A673 (cell line): Measurements from ENCODE around the gene DGAT2. TPM values are rescaled to one million over a fixed set of nuclear protein-coding genes. Genes with fewer than 3 reads are reported as not detected.

Experiments used
- BruUV-seq: library from RNA; stranded (reverse); fragments of 400-500 nt; replicated peaks from 2 replicates; lab custom pipeline; 2021; lab: Mats Ljungman, UMichigan
- CTCF ChIA-PET: fragments of 300-600 bp; sonication (Branson Sonifier 250); formaldehyde crosslinking; loops from one replicate; lab custom pipeline; 2022; ENCODE audit warnings: antibody characterized with exemption; lab: Charles Lee
- POLR2A ChIA-PET: fragments of 300-600 bp; sonication (Branson Sonifier 250); formaldehyde crosslinking; loops from one replicate; lab custom pipeline; 2022; ENCODE audit warnings: antibody characterized with exemption; ENCODE audit not compliant: low non-redundant PET; lab: Charles Lee
- DNase-seq: peaks from one replicate; pipeline ENCODE4 v3.0.0-alpha.2; 2015; ENCODE audit warnings: low spot score
- H3K27ac ChIP-seq: fragments of 200-600 bp; sonication (generic); 2 replicates; pipeline ENCODE4 v1.5.1; 2016; ENCODE audit warnings: mixed run types, low read depth, mild to moderate bottlenecking, mixed read lengths, antibody characterized with exemption, low read length; ENCODE audit not compliant: poor library complexity, severe bottlenecking
- H3K27me3 ChIP-seq: fragments of 200-600 bp; sonication (generic); replicated peaks from 2 replicates; pipeline ENCODE4 v1.6.1; 2017; ENCODE audit warnings: mixed run types, low read depth, mild to moderate bottlenecking, mixed read lengths, antibody characterized with exemption, low read length; ENCODE audit not compliant: insufficient read depth, poor library complexity
- H3K36me3 ChIP-seq: fragments of 200-600 bp; sonication (generic); 2 replicates; pipeline ENCODE4 v1.6.1; 2016; ENCODE audit warnings: mixed run types, mild to moderate bottlenecking, mixed read lengths, antibody characterized with exemption, low read length; ENCODE audit not compliant: insufficient read depth, poor library complexity, severe bottlenecking
- H3K4me1 ChIP-seq: fragments of 200-600 bp; sonication (generic); 2 replicates; pipeline ENCODE4 v1.6.1; 2017; ENCODE audit warnings: mixed run types, mild to moderate bottlenecking, mixed read lengths, antibody characterized with exemption, low read length; ENCODE audit not compliant: insufficient read depth, poor library complexity, severe bottlenecking
- H3K4me3 ChIP-seq: fragments of 200-600 bp; sonication (generic); 2 replicates; pipeline ENCODE4 v1.5.1; 2016; ENCODE audit warnings: low read depth, mixed run types, mild to moderate bottlenecking, mixed read lengths, low read length; ENCODE audit not compliant: poor library complexity, severe bottlenecking
- H3K9me3 ChIP-seq: fragments of 200-600 bp; sonication (generic); 2 replicates; pipeline ENCODE4 v1.6.1; 2016; ENCODE audit warnings: mixed run types, low read depth, mild to moderate bottlenecking, mixed read lengths, antibody characterized with exemption, low read length; ENCODE audit not compliant: poor library complexity, severe bottlenecking
- EZH2 ChIP-seq: fragments of 200-600 bp; sonication (generic); IDR thresholded peaks from 2 replicates; pipeline ENCODE4 v1.6.1; 2017; ENCODE audit warnings: borderline replicate concordance, low read depth, mild to moderate bottlenecking, mixed read lengths, antibody characterized with exemption, low read length; ENCODE audit not compliant: poor library complexity, severe bottlenecking
- intact Hi-C: fragments of 100-400 bp; cut with micrococcal nuclease; formaldehyde crosslinking; loops from one replicate; pipeline ENCODE4 v1.10.0; 2022; ENCODE audit not compliant: unreplicated experiment
- total RNA-seq: library from RNA; stranded (reverse); gene quantifications from 2 replicates; pipeline ENCODE4 v1.2.3, GENCODE V29; 2021
- TF ChIP-seq, protein P1 (sequence below): fragments of 300-800, 200-600 bp; sonication (generic); conservative IDR thresholded peaks from 2 replicates; pipeline ENCODE4 v1.5.1; 2017; ENCODE audit warnings: low read depth, mild to moderate bottlenecking, antibody characterized with exemption, low read length, moderate library complexity, mixed read lengths

DGAT2 gene
- total RNA-seq, 1 experiment from 2014 or later: 3.7 TPM

DNA sequence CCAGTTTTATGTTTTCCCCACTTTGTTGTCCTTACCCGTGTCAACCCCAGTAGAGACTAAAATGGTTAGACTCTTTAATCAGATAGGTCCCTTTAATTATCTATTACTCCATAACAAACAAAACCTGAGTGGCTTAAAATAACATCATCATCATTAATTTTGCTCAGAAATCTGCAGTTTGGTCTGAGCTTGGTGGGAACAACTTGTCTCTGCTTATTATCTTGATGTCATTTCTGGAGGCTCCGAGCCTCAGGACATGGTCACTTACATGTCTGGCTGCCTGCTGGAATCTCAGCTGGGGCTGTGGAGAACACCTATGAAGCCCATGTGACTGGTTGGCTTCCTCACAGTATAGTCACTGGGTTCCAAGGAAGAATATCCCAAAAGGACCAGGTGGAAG lies 73.2 kb downstream of the DGAT2 start:
- POLR2A ChIA-PET: no interaction called here
- no peaks in the 10 kb centered on the region for H3K36me3 ChIP-seq
- DNase-seq: no peak
- no peaks in the 10 kb centered on the region for H3K9me3 ChIP-seq
- H3K27me3 ChIP-seq: no peaks in the 10 kb centered on the region
- no peaks in the 10 kb centered on the region for H3K4me1 ChIP-seq
- no peak overlapping the region for H3K27ac ChIP-seq
- CTCF ChIA-PET: no interaction called here
- intact Hi-C loops: no loop called here
- TF ChIP-seq EZH2: no peak
- TF ChIP-seq, protein P1, sequence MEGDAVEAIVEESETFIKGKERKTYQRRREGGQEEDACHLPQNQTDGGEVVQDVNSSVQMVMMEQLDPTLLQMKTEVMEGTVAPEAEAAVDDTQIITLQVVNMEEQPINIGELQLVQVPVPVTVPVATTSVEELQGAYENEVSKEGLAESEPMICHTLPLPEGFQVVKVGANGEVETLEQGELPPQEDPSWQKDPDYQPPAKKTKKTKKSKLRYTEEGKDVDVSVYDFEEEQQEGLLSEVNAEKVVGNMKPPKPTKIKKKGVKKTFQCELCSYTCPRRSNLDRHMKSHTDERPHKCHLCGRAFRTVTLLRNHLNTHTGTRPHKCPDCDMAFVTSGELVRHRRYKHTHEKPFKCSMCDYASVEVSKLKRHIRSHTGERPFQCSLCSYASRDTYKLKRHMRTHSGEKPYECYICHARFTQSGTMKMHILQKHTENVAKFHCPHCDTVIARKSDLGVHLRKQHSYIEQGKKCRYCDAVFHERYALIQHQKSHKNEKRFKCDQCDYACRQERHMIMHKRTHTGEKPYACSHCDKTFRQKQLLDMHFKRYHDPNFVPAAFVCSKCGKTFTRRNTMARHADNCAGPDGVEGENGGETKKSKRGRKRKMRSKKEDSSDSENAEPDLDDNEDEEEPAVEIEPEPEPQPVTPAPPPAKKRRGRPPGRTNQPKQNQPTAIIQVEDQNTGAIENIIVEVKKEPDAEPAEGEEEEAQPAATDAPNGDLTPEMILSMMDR: no peak
- no TSS peak for BruUV-seq
- no peak overlapping the region for H3K4me3 ChIP-seq

DNA sequence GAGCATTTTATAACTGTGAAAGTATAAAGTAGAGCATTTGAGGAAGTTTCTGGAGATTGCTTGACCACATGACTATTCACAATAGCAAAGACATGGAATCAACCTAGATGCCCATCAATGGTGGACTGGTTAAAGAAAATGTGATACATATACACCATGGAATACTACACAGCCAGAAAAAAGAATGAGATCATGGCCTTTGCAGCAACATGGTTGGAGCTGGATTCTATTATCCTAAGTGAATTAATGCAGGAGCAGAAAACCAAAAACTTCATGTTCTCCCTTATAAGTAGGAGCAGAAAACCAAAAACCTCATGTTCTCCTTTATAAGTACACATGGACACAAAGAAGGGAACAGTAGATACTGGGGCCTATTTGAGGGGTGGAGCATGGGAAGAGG lies 76.7 kb downstream of the DGAT2 start:
- ChIA-PET CTCF (no interaction called here), POLR2A (no interaction called here)
- H3K9me3 ChIP-seq: no peaks in the 10 kb centered on the region
- H3K27ac ChIP-seq: no peak overlapping the region
- no peaks in the 10 kb centered on the region for H3K27me3 ChIP-seq
- H3K4me1 ChIP-seq: peaks cover under 1% of the 10 kb centered on the region
- intact Hi-C loops: no loop called here
- TF ChIP-seq, protein P1: no peak
- TF ChIP-seq EZH2: no peak
- DNase-seq: no peak
- H3K4me3 ChIP-seq: no peak overlapping the region
- no peaks in the 10 kb centered on the region for H3K36me3 ChIP-seq
- BruUV-seq: no TSS peak

GRCh38 chr11:75849894-75850293 lies 81.3 kb downstream of the DGAT2 start:
- ChIA-PET POLR2A (no interaction called here), CTCF (no interaction called here)
- BruUV-seq: no TSS peak
- peak; percentile 17 for DNase-seq
- Histone ChIP-seq H3K9me3 (no peaks in the 10 kb centered on the region), H3K4me1 (peaks cover 14% of the 10 kb centered on the region), H3K27me3 (no peaks in the 10 kb centered on the region), H3K27ac (no peak overlapping the region), H3K36me3 (no peaks in the 10 kb centered on the region), H3K4me3 (no peak overlapping the region)
- intact Hi-C loops: loop anchor here (5.0 kb wide), 1 partner anchor 33 kb away; the partner anchor contains the start of gene UVRAG
- TF ChIP-seq, protein P1: no peak
- TF ChIP-seq EZH2: no peak
